ENCODE results near the gene IRF2BP2. TPM values are rescaled to one million over a fixed set of nuclear protein-coding genes. Genes with fewer than 3 reads are reported as not detected.

Gene IRF2BP2
- total and polyA plus RNA-seq, 2 donors (not counting 1 experiment from before 2014, with no cell fraction given), result 126 to 255 TPM

DNA sequence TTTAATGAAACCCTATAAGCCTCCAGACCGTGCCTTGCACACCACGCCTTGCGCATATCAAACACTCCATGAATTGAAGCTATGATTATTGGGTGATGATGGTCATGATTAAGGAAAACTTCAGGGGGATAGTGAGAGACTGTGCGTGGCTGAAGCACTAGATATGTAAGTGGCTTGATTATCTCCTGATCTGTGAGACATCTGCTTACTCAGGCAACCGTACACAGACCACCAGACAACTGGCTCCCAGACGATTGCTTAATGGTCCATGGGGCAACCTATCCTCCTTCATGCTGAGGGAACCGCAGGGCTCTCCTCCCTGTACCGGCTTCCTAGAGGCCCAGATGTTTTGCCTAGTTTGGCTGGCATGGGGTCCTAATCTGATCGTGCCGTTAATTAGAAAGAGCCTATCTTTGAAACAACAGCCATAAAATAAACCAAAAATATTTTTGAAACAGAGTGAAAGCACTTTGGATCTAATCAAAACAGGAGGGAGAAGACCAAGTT lies 51.6 kb downstream of the IRF2BP2 start:
- DNase-seq (no peak), ATAC-seq (ENCODE audit: low read depth) (no peak)
- Histone ChIP-seq H3K27me3 (replicated peaks in 1 of 4; ENCODE audit: control extremely low read depth in 1 of 4, control insufficient read depth in 3 of 4, insufficient read depth in 4 of 4, low read length in 3 of 4) (no peaks in the 10 kb centered on the region), H3K36me3 (replicated peaks in 1 of 2; ENCODE audit: control extremely low read depth in 1 of 2, control insufficient read depth in 1 of 2, extremely low read depth in 1 of 2, insufficient read depth in 2 of 2, low read length in 1 of 2) (no peaks in the 10 kb centered on the region), H3K79me2 (ENCODE audit: control insufficient read depth, insufficient read depth, low read length) (no peaks in the 10 kb centered on the region), H3K27ac (ENCODE audit: low read length in 2 of 2) (no peak overlapping the region), H2AFZ (ENCODE audit: insufficient read depth, low read depth, low read length, poor library complexity, severe bottlenecking) (no peak overlapping the region), H3K4me2 (replicated peaks; ENCODE audit: low read depth, low read length, poor library complexity, severe bottlenecking) (no peak overlapping the region), H4K20me1 (ENCODE audit: control insufficient read depth, insufficient read depth, low read length, poor library complexity, severe bottlenecking) (no peaks in the 10 kb centered on the region), H3K4me3 (ENCODE audit: control extremely low read depth in 1 of 5, extremely low read depth in 1 of 5, insufficient read depth in 1 of 5, low read depth in 2 of 5, low read length in 4 of 5) (no peak overlapping the region), H3K9ac (ENCODE audit: low read length) (no peak overlapping the region), H3K9me3 (ENCODE audit: control extremely low read depth in 1 of 3, control insufficient read depth in 2 of 3, insufficient read depth in 1 of 3, low read length in 2 of 3) (no peaks in the 10 kb centered on the region), H3K4me1 (ENCODE audit: control insufficient read depth in 2 of 2, insufficient read depth in 2 of 2, low read length in 2 of 2) (no peaks in the 10 kb centered on the region)
- 94% methylated on average over 7 of the region's 10 CpGs for WGBS (ENCODE audit: insufficient coverage)
- ChIA-PET POLR2A (no interaction called here), CTCF (no interaction called here)
- Mint-ChIP-seq H3K4me1 (no peaks in the 10 kb centered on the region), H3K4me3 (no peak overlapping the region), H3K27me3 (no peaks in the 10 kb centered on the region), H3K27ac (no peak overlapping the region), H3K9me3 (ENCODE audit: insufficient read depth) (no peaks in the 10 kb centered on the region)
- intact Hi-C loops (cut with micrococcal nuclease), result no loop called here
- TF ChIP-seq, protein P1, sequence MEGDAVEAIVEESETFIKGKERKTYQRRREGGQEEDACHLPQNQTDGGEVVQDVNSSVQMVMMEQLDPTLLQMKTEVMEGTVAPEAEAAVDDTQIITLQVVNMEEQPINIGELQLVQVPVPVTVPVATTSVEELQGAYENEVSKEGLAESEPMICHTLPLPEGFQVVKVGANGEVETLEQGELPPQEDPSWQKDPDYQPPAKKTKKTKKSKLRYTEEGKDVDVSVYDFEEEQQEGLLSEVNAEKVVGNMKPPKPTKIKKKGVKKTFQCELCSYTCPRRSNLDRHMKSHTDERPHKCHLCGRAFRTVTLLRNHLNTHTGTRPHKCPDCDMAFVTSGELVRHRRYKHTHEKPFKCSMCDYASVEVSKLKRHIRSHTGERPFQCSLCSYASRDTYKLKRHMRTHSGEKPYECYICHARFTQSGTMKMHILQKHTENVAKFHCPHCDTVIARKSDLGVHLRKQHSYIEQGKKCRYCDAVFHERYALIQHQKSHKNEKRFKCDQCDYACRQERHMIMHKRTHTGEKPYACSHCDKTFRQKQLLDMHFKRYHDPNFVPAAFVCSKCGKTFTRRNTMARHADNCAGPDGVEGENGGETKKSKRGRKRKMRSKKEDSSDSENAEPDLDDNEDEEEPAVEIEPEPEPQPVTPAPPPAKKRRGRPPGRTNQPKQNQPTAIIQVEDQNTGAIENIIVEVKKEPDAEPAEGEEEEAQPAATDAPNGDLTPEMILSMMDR (IDR thresholded peaks at IDR 0.05), result no peak
- no peak for TF ChIP-seq EZH2 (IDR thresholded peaks at IDR 0.05; ENCODE audit: borderline replicate concordance, insufficient read depth, low read depth, low read length, poor library complexity, severe bottlenecking)

DNA sequence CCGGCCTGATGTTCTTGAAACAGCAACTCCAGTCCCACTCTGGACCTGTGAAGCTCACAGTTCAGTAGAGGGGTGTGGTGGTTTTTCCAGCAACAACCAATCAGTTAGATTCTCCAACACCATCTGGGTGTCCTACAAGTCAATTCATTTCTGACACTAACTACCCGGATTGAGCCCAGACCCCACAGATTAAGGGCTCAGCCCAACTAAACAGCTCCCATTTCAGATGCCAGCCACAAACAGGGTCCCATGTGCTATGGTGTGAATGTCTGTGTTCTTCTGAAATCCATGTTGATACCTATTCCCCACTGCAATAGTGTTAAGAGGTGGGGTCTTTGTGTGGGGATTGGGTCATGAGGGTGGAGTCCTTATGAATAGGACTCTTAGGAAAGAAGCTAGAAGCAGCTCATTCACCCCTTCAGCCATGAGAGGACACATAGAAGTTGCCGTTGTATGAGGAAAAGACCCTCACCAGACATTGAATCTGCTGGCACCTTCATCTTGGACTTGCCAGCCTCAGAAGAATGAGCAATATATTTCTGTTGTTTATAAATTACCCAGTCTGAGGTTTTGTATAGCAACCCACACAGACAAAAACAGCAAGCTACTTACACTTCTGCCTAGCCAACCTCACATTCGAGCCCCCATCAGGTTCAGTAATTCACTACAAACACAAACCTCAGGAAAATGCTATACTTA lies 53.6 kb downstream of the IRF2BP2 start:
- POLR2A ChIA-PET, result no interaction called here
- no peaks in the 10 kb centered on the region for H3K36me3 ChIP-seq (replicated peaks in 1 of 2; ENCODE audit: control extremely low read depth in 1 of 2, control insufficient read depth in 1 of 2, extremely low read depth in 1 of 2, insufficient read depth in 2 of 2, low read length in 1 of 2)
- ATAC-seq (ENCODE audit: low read depth), result no peak
- H3K9ac ChIP-seq (ENCODE audit: low read length), result no peak overlapping the region
- no peaks in the 10 kb centered on the region for H3K27me3 ChIP-seq (replicated peaks in 1 of 4; ENCODE audit: control extremely low read depth in 1 of 4, control insufficient read depth in 3 of 4, insufficient read depth in 4 of 4, low read length in 3 of 4)
- TF ChIP-seq EZH2 (IDR thresholded peaks at IDR 0.05; ENCODE audit: borderline replicate concordance, insufficient read depth, low read depth, low read length, poor library complexity, severe bottlenecking), result no peak
- TF ChIP-seq, protein P1 (IDR thresholded peaks at IDR 0.05), result no peak
- no peak overlapping the region for H3K27ac Mint-ChIP-seq
- H3K4me2 ChIP-seq (replicated peaks; ENCODE audit: low read depth, low read length, poor library complexity, severe bottlenecking), result no peak overlapping the region
- intact Hi-C loops (cut with micrococcal nuclease), result no loop called here
- H3K4me1 ChIP-seq (ENCODE audit: control insufficient read depth in 2 of 2, insufficient read depth in 2 of 2, low read length in 2 of 2), result no peaks in the 10 kb centered on the region
- H3K4me1 Mint-ChIP-seq, result no peaks in the 10 kb centered on the region
- H3K4me3 ChIP-seq (ENCODE audit: control extremely low read depth in 1 of 5, extremely low read depth in 1 of 5, insufficient read depth in 1 of 5, low read depth in 2 of 5, low read length in 4 of 5), result no peak overlapping the region
- no peak for DNase-seq
- H3K4me3 Mint-ChIP-seq, result no peak overlapping the region
- no peaks in the 10 kb centered on the region for H4K20me1 ChIP-seq (ENCODE audit: control insufficient read depth, insufficient read depth, low read length, poor library complexity, severe bottlenecking)
- no peaks in the 10 kb centered on the region for H3K79me2 ChIP-seq (ENCODE audit: control insufficient read depth, insufficient read depth, low read length)
- CTCF ChIA-PET, result interaction anchor here (1.0 to 1.3 kb wide), 2 partner anchors 527 to 547 kb away, joined by 3 to 4 read pairs; no protein-coding TSS in a partner anchor
- H3K9me3 ChIP-seq (ENCODE audit: control extremely low read depth in 1 of 3, control insufficient read depth in 2 of 3, insufficient read depth in 1 of 3, low read length in 2 of 3), result no peaks in the 10 kb centered on the region
- no peak overlapping the region for H3K27ac ChIP-seq (ENCODE audit: low read length in 2 of 2)
- H3K27me3 Mint-ChIP-seq, result no peaks in the 10 kb centered on the region
- no CpG with 5 or more reads among the region's 4 CpGs for WGBS (ENCODE audit: insufficient coverage)
- H2AFZ ChIP-seq (ENCODE audit: insufficient read depth, low read depth, low read length, poor library complexity, severe bottlenecking), result no peak overlapping the region
- no peaks in the 10 kb centered on the region for H3K9me3 Mint-ChIP-seq (ENCODE audit: insufficient read depth)
